Hypothalamus (tissue), 51 donors: Measurements from ENCODE around the gene SLC24A5.

ENCODE experiments used
- DNase-seq, 51 donors: peaks; one replicate each; lab custom pipeline; 2025; lab: John Stamatoyannopoulos, UW

SLC24A5 gene

DNA sequence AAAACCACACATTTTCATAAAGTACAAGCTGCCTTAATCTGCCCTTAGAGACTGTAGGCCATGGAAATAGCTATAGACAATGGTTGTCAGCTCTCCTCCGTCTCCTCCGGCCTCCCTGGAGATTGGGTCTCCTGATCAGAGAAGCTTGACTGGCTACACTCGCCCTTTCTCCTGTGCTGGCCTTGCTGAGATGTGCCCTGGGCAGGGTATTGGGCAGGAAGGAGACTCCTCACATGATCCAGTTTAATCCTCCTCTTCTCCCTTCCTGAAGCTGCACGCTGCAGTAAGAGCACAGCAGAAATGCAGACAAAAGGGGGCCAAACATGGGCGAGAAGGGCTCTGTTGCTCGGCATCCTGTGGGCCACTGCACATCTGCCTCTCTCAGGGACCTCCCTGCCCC, at the start of gene SLC24A5:
SLC24A5 (plus strand) TSS at position 246 of the 400 bp plus-strand sequence; CDS start at position 301, 55 bp downstream.
- DNase-seq = no peak

DNA sequence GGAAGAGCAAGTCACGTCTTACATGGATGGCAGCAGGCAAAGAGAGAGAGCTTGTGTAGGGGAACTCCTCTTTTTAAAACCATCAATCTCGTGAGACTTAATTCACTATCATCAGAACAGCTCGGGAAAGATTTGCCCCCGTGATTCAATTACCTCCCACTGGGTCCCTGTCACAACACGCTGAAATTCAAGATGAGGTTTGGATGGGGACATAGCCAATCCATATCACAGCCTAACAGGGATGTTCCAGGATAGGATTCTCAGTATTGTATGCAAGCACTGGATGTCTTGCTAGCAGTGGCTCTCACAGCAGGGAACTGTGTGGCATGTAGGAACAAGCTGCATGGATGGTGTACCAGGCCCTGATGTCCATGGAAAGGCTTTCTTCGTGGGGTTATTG, 47.8 kb upstream of the SLC24A5 start:
- no peak for DNase-seq

DNA sequence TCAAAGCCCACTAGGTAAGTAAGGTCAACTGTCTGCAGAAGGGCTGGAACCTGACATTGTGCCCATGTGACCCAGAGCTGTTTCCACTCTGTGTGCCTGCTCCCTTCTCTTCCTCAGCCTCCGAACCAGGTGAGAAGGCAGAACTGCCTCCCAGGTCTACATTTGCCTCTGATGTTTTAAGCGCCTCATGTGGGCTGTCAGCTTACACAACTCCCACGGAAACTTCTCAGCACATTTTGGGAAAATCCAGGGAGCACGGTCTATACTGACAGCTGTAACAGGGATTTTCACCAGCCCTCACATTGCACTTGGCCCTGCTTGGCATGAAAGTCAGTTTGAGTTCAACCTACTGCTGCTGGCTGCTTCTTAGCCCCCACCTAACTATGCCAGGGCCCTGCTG, 46.9 kb upstream of the SLC24A5 start:
- no peak for DNase-seq

- DNase-seq = no peak
Measured at GRCh38 chr15:48076454-48076853, 44.3 kb upstream of the SLC24A5 start.

- DNase-seq = no peak
Measured at GRCh38 chr15:48077616-48078184, 43.1 kb upstream of the SLC24A5 start.

- no peak for DNase-seq
Measured at GRCh38 chr15:48084759-48085590, 35.8 kb upstream of the SLC24A5 start.

GRCh38 chr15:48085591-48085930, 35.2 kb upstream of the SLC24A5 start:
- DNase-seq = no peak

GRCh38 chr15:48086133-48086532, 34.7 kb upstream of the SLC24A5 start:
- DNase-seq = no peak

DNA sequence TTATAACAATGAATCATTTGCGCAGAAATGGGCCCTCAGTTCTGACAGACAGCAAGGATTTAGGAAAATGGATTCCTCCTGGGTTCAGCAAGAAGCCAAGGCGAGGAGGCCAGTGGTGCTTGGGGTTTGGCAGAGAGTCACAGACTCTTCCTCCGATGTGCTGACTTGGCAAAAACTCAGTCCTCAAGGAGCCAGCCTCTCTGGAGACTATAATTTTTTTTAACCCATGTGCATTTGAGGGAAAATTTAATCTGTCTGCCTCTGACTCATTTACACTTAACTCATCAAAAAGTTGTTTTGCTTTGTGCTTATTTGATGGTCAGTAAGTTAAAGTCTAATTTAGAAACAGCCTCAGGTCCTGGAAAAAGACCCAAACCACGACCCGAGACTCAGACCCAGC, 34.2 kb upstream of the SLC24A5 start:
- peak in 1 of 51 donors; percentile 1 for DNase-seq

GRCh38 chr15:48087844-48088243, 32.9 kb upstream of the SLC24A5 start:
- DNase-seq = no peak

GRCh38 chr15:48089702-48090101, 31.1 kb upstream of the SLC24A5 start:
- DNase-seq = no peak

- no peak for DNase-seq
Measured at GRCh38 chr15:48090115-48090514, 30.7 kb upstream of the SLC24A5 start.

GRCh38 chr15:48090666-48091065, 30.1 kb upstream of the SLC24A5 start:
- DNase-seq = no peak

DNA sequence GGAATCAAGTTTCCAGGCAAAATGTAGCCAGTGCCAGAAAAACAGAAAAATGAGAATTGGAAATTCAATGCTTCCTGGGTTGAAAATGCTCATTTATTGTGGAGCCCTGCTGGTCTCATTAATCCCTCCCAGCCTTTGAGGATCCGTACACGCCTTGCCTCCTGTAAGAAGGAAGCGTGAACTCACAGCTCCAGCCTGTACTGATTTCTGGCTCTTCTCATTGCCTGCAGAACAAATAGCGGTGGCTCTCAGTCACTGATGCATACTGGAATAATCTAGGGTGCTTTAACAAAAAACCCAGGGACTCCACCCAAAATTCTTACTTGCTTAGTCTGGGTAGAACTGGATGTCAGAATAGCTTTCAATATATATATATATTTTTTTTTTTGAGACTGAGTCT, 29.3 kb upstream of the SLC24A5 start:
- no peak for DNase-seq

GRCh38 chr15:48096355-48096786, 24.4 kb upstream of the SLC24A5 start:
- DNase-seq = no peak

- peak in 2 of 51 donors; percentile 11 to 27 for DNase-seq
Measured at GRCh38 chr15:48096813-48097212, 24.0 kb upstream of the SLC24A5 start.

- DNase-seq = no peak
Measured at GRCh38 chr15:48097264-48097663, 23.5 kb upstream of the SLC24A5 start.

DNA sequence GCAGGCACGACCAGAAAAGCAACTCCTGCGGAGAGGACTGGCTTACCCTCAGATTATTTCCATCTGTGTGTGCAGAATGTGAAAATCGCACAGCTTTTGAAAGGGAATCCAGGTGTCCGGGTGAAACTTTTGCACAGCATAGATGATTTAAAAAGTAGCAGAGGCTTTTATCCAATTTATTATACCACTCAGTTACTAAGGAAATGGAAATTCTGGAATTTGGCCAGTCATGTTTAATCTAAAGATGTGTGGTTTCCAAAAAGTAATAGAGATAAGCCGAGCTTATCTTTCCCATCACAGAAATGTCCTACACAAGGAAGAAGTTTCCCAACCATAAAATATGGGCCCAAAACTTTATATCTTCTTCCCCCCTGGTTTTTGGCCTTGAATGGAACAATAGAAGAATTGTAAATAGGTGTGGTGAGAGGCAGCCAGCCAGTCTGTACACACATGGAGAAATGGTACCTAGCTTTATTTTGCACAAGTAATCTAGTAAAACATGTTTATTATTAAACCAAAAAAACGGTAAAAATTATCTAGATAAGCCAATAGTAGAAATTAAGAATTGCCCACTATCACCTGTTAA, 19.3 kb upstream of the SLC24A5 start:
- no peak for DNase-seq

- DNase-seq = no peak
Measured at GRCh38 chr15:48102167-48102566, 18.6 kb upstream of the SLC24A5 start.

DNA sequence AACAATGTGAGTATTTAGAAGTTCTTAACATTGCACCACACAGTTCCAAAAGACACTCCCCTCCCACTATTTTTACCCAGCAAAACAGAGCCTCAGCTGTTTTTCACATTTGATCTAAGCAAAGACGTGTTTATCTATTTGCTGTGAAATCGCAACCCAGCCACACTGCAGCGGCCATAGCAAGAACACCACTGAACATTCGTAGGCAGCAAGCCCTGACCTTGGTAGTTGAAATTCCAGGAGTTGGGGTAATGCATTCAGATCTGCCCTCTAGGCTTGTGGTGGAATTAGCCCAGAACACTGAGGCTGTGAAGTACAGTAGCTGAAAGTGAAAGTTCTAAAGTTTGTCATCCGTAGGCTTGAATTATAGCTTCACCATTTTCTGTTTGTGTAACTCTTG, 17.1 kb upstream of the SLC24A5 start:
- no peak for DNase-seq

- DNase-seq = no peak
Measured at GRCh38 chr15:48105936-48106335, 14.9 kb upstream of the SLC24A5 start.

DNA sequence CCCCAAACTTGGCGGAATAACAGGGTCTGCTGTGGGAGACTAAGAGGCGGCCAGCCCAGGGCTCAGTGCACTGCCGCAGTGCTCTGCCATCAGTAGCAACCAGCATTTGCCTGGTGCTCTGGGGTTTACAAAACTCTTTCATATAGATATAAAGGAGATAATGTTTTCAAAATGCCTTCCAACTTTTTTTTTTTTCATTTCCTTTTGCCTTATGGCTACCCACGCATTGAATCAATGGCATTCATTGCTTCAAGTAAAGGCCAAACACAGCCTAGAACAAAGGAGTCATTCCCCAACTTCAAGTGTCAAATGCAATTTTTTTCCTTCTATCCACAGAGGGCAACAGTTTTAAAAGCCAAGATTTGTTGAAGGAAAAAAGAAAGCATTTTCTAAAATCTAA, 11.6 kb upstream of the SLC24A5 start:
- no peak for DNase-seq
